NCI-H2196 (cell line): ENCODE results near the gene SBK1.

Experiments used
- DNase-seq: peaks from one replicate; lab custom pipeline; 2025; ENCODE audit not compliant: unreplicated experiment; lab: John Stamatoyannopoulos, UW

SBK1 gene

DNA sequence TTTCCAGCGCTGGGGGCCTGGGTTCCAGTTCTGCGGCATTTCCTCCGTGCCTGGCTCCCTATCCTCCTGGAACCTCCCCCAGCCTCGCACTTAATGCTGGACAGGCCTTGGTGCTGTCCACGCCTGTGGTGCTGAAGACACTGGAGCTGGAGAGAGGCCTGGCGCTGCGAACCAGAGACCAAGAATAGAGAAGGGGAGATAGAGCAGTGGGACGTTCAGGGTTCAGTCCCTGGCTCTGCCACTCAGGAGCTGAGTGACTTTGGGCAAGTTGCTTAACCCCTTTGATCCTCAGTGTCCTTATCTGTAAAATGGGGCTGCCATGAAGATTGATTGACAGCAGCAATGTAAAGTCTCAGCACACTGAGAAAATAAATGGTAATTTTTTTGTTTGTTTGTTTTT lies 11.9 kb downstream of the SBK1 start:
- no peak for DNase-seq

DNA sequence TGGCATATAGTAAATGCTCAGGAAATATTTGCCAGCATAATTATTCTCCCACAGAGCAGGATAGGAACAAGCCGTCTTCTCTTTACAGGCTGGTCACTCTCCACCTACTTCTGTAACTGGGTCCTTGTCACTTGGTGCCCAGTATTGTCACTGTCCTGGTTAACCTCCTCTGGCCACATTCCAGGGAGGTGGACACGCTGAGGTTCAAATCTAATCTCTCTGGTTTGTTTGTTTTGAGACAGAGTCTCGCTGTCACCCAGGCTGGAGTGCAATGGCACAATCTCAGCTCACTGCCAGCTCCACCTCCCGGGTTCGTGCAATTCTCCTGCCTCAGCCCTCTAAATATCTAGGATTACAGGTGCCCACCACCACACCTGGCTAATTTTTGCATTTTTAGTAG lies 15.6 kb downstream of the SBK1 start:
- DNase-seq, result no peak

DNA sequence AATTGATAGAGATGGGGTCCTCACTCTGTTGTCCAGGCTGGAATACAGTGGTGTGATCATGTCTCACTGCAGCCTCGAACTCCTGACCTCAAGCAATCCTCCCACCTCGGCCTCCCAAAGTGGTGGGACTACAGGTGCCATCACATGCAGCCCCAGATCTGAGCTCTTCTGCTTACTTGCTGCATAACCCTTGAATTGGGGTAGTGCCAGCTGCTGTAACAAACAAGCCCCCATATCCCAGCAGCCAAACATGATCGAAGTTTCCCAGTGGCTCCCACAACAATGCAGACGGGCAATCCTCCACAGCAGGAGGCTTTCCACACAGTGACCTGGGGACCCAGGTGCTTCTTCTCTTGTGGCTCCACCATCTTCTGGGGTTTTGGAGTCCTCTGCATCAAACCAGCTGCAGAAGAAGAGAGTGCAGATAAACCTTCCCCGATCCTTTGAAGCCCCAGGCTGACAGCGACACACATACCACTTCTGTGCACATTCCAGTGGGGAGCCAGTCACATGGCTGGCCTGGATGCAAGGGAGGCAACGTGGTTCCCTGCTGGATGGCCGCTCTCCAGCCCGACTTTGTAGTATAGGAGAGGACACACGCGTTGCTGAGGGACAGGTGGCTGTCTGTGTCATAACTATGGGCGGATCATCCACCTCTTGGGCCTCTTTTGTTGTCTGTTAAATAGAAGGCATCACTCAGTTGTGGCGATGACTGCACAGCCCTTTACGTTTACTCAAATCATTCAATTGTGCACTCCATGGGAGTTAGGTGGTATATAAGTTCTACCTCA lies 16.7 kb downstream of the SBK1 start:
- no peak for DNase-seq

DNA sequence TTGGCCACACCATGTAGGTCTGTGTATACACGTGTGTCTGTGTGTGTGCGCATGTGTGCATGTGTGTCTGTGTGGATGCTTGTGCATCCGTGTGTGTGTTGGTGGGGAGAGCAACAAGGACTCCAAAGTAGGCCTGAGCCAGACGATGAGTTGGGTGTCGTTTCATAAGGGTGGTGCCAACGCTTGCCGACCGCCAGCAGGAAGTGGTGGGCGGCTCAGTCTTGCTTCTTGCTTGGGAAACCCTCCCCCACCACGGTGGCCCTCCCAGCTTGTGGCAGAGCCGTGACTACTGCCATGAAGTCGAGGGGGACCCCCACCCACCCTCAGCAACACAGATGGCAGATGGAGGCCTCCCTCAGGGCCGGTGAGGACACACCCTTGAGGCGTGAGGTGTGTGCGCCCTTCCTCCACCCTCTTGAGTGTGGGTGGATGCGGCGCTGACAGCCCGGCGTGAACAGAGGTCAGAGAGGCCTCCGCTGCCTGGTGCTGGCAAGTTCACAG lies 17.5 kb downstream of the SBK1 start:
- DNase-seq, result no peak

DNA sequence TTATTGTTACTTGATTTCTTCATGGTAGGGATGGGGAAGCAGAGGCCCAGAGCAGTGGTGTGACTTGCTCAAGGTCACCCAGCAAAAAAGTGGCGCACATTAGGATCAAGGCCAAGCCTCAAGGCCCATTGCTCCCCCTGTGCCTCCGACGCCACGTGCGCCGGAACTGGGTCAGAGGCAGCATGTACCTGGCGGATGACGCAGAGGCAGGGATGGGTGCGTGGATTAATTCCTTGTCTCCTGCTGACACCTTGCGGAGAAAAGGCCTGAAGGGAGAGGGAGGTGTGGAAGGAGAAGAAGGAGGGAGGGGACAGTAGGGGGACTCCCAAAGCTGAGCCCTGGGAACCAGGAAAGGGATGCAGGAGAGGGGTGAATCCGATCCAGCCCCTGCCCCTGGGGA lies 18.5 kb downstream of the SBK1 start:
- no peak for DNase-seq

DNA sequence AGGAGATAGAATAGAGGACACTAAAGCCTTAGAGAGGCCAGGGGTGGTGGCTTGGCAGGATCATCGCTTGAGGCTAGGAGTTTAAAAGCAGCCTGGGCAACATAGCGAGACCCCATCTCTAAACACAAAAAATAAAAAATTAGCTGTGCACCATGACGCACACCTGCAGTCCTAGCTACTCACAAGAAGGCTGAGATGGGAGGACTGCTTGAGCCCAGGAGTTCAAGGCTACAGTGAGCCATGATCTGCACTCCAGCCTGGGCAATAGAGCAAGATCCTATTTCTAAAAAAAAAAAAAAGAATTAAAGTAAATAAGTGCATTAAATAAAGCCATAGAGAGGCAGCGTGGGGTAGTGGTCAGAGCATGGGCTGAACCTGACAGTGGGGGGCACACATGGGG lies 19.1 kb downstream of the SBK1 start:
- DNase-seq, result no peak

DNA sequence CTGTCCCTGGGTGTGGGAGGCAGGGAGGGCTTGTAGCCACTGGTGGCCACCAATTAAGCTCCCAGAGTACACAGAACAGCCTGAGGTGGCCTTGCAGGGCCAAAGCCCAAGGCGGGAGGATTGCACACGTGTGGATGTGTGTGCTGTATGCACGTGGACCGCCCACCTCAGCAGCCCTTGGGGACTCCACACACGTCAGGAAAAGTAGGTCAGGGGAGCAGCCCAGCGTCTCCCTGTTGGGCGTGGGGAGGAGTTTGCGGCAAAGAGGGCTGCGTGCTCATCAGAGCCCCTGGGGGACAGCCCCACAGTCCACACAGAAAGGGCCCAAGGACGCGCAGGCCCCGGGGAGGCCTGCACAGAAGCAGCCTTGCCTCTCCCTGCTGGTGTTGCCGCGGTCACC lies 19.6 kb downstream of the SBK1 start:
- DNase-seq, result no peak

DNA sequence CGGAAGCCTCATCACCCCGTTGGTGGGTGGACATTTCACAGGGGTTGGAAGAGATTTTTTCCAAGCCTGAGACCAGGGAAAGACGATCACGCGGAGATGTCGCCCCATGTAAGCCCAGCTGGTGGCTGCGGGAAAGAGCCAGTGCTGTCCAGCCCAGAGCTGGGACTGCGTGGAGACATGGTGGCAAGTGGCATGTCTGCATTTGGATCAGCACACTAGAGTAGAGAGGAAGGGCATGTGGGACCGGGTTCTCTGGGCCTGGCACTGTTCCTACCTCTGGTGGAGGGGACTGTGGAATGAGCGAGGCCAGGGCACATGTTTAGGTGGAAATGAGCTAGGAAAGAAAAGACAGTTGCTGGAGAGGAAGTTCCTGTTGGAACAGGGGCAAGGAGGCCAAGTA lies 20.0 kb downstream of the SBK1 start:
- DNase-seq, result no peak

DNA sequence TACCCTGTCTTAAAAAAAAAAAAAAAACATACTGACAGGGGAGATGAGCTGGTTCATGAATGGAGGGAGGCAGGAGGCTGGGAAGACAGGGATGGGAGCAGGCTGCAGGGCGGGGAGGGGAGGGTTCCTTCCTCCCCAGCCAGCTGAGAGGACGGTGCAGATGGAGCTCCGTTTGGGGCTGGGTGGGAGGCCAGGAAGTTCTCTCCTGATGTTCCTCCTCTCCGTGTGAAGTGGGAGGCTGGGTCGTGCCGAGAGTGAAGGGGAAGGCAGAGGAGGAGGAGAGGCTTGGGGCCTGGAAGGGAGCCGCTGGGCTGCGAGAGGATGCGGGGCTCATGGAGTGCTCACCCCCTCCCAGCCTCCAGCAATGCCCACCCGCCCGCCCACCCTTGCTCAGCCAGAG lies 21.3 kb downstream of the SBK1 start:
- DNase-seq, result no peak

DNA sequence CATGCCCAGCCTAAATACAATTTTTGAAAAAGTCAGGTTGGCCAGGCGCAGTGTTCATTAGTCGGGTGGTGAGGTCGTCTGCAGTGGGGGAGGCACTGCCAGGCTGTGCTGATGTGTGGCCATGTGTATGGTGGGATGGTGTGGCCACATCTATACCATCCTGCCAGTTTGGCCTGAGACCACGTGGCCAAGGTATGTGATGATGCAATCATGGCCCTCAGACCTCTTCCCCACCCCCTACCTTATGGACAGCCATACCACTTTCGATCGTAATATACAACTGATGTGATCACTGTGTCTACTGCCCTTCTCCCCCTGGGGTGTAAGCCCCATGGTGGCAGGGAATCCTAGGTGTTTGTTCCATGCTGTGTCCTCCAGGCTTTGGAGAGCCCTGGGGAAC lies 23.7 kb downstream of the SBK1 start:
- DNase-seq, result no peak

DNA sequence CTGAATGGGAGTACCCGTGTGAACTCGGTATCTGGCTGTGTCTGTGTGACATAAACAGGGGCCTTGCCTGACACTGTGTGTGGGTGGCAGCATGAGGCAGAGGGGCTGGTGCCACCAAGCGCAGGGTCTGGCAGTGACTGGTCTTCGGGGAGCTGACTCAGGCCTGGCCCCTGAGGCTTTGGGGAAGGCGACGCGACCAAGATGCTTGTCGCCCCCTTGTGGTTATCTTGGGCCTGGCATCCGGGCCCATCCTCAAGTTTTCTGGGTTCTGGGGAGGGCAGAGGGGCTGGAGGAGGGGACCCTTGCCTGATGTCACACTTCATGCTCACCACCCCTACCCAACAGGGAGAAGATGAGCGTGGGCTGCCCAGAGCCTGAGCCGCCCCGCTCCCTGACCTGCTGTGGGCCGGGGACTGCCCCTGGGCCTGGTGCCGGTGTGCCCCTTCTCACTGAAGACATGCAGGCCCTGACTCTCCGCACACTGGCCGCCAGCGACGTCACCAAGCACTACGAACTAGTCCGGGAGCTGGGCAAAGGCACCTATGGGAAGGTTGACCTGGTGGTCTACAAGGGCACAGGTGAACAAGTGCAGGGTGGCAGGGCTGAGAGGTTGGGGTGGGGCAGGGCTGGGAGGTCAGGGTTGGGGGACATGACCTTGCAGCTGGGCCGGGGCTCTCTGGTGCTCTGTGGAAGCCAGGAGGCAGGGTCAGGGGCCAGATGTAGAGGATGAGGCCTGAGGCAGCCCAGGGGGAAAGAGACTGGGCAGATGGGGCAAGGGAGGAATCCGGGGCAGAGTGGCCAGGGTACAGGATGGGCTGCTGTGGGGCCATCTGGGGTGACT lies 24.9 kb downstream of the SBK1 start:
- DNase-seq, result peak; percentile 44

DNA sequence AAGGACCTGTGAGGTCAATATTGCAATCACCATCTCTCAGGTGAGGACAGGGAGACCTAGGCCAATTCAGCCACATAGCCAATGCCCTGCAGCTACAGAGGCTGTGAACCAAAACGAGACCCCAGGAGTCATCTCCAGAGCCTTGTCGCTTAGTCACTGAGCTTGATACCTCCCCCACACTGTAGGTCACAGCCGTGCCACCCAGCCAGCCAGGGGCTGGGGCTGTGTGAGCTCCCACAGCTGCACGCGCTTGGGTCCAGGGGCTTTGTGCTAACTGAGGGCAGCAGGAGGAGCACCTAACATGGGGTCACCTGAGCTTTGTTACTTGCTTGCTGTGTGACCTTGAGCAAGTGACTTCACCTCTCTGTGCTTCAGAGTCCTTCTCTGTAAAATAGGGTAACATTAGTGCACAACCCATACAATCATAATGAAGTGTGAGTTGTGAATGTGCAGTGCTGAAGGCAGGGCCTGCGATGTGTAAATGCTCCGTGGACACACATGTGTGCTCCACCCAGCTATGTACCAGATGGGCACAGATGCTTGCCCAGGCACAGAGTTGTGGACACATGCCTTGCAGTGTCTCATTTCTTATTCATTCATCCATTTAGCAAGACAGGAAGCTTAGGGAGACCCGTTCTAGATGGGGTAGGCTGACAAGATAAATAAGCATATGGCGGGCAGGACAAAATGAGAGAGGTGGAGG lies 25.9 kb downstream of the SBK1 start:
- DNase-seq, result no peak

DNA sequence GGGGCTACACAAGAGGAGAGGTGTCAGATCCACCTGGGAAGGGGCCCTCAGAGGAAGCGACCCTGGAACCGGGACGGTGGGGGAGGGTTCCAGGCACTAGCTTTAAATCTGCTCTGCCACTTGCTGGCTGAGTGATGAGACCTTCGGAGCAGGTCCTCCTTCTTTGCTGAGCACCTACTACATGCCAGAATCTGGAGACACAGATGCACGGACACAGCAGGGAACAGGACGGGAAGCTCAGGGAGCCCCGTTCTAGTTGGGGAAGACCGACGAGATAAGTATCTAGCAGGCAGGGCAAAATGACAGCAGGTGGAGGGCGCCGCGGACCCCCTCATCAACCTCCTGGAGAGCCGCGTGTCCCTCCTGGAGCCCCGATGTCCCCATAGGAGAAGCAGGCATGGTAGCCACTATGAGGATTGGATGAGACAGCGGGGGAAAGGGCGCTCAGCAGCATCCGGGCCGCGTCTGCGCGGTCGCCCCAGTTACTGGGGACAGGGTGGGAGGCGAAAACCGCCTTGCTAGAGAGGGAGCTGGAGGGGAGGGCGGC lies 27.2 kb downstream of the SBK1 start:
- no peak for DNase-seq

DNA sequence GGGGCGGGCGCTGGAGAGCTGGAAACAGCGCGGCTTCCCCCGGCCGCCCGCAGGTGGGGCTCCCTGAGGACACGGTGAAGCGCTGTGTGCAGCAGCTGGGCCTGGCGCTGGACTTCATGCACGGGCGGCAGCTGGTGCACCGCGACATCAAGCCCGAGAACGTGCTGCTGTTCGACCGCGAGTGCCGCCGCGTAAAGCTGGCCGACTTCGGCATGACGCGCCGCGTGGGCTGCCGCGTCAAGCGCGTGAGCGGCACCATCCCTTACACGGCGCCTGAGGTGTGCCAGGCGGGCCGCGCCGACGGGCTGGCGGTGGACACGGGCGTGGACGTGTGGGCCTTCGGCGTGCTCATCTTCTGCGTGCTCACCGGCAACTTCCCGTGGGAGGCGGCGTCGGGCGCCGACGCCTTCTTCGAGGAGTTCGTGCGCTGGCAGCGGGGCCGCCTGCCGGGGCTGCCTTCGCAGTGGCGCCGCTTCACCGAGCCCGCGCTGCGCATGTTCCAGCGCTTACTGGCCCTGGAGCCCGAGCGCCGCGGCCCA lies 27.8 kb downstream of the SBK1 start:
- no peak for DNase-seq

DNA sequence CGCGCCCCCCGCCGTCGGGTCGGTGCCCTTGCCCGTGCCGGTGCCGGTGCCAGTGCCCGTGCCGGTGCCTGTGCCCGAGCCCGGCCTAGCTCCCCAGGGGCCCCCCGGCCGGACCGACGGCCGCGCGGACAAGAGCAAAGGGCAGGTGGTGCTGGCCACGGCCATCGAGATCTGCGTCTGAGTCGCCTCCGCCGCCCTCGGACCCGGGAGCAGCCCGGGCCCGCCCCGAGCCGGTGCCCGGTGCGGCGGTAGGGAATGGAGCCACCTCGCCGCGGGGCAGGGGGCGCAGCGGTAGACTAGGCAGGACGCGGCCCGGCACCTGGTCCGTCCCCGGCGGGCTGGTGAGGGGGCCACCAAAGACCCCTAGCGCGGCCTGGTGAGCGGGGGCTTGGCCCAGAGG lies 28.4 kb downstream of the SBK1 start:
- DNase-seq, result no peak

DNA sequence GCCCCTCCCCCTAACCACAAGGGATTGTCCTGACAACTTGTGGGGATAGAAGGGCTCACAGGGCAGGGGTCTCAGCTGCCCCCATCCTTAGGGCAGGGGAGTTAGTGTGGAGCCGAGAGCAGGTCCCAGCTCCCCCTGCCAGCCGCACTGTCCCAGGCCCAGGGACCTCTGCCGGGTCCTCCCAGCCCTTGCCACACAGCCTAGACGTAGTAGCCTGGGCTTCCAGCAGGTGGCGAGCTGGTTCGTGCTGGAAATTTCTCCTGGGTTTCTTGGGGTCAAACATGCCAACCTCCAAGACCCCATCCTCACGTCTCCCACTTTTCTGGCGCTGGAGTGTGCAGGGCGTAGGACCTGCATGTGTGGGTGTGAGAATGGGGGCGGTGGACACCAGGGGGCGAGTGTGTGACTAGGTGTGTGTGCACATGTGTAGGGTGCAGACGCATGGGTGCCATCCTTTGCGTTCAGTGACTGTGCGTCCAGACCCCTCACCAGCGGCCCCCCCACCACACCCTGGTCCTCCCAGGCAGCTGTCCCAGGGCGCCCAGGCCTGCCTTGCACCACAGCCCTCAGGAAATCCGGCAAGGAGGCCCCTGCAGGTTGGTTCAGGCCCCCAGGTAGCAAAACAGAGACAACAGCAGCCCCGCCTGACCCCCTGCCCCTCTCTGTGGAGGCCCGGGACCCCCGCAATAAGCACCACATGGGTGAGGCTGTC lies 29.5 kb downstream of the SBK1 start:
- DNase-seq, result peak; percentile 22

DNA sequence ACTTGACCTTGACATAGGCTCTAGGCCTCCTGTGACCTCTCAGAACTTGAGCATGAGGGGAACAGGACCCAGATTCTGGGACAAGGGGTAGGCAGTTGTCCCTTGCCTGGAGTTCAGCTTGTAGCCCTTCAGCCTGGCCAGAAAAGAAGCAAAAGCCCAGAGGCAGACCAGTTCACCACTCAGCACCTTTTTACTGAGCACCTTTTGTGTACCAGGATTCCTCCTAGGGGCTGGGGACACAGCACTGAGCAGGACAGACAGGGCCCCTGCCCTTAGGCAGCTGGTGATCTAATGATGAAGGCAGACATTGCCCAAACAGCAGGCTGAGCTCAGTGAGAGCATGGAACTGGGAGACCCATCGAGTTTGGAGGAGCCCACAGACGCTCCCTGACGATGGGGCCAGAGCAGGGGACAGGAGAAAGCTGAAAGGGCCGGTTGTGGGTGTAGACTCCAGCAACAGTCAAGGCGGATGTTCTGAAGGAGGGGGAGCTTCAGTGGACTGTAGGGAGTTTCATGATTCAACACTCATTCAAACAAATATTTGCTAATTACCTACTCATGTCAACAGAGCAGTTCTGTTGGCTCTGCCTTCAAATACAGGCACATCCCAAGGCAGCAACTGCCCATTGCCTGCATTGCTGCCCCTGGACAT lies 32.0 kb downstream of the SBK1 start:
- no peak for DNase-seq

DNA sequence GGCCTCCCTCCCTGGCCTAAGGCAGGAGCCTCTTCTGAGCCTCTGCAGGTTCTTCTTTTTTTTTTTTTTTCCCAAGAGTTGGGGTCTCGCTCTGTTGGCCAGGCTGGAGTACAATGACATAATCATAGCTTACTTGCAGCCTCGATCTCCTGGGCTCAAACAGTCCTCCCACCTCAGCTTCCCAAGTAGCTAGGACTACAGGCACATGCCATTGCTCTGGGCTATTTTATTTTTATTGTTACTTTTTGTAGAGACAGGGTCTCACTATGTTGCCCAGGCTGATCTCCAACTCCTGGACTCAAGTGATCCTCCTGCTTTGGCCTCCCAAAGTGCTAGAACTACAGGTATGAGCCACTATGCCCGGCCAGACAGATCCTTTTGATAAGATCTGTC lies 32.6 kb downstream of the SBK1 start:
- DNase-seq, result no peak

DNA sequence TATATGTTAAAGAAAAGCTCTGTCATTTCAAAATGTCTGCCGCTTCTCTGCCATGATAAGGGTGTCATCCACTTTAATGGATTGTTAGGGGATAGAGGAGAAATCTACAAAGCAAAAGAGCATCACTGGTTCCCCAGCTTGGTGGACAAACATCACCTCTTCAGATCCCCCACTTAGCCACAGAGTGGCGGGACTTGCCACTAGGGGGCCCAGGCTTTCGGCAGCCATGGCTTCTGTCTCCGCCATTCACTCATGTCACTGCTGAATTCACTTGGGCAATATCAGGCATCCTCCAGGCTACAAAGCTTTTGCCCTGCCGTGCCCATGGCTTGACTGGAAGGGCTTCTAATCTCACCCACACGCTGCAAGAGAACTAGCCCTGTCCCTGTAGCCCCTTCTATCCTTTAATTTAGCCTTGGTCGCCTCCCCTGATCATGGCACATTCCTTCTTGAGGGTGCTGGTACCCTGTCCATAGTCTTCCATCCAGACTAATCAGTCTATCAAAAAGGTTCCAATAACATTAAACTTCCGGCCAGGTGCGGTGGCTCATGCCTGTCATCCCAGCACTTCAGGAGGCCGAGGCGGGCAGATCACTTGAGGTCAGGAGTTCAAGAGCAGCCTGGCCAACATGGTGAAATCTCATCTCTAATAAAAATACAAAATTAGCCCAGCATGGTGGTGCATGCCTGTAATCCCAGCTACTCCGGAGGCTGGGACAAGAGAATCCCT lies 34.7 kb downstream of the SBK1 start:
- no peak for DNase-seq
